AG04450 (cell line): Measurements from ENCODE around the gene ZBTB37. TPM values are rescaled to one million over a fixed set of nuclear protein-coding genes. Genes with fewer than 3 reads are reported as not detected.

Experiments used
- CTCF ChIA-PET: fragments of 300-600, 350-600 bp; formaldehyde crosslinking; extraction: SDS; loops from one replicate; lab custom pipeline; 2022; ENCODE audit warnings: antibody characterized with exemption, inconsistent platforms; lab: Charles Lee
- POLR2A ChIA-PET: fragments of 350-600 bp; formaldehyde crosslinking; extraction: SDS; loops from one replicate; lab custom pipeline; 2021; ENCODE audit warnings: antibody characterized with exemption, inconsistent platforms; lab: Yijun Ruan, JAX
- DNase-seq: peaks from one replicate; pipeline ENCODE4 v3.0.0-alpha.2; 2011; ENCODE audit warnings: low read depth, low spot score
- H3K27ac ChIP-seq: one replicate; pipeline ENCODE4 v1.5.1; 2012; ENCODE audit warnings: low read depth, low read length, control low read depth
- H3K27me3 ChIP-seq: one replicate; pipeline ENCODE4 v1.6.0; 2012; ENCODE audit warnings: low read length; ENCODE audit not compliant: control insufficient read depth, insufficient read depth
- H3K4me3 ChIP-seq: 2 replicates; pipeline ENCODE4 v1.5.1; 2011; ENCODE audit warnings: mild to moderate bottlenecking, low read depth, low read length, control low read depth
- H3K9me3 ChIP-seq: 2 replicates; pipeline ENCODE4 v1.5.1; 2012; ENCODE audit warnings: low read length; ENCODE audit not compliant: control insufficient read depth, insufficient read depth
- CTCF ChIP-seq: IDR thresholded peaks from 2 replicates; pipeline ENCODE4 v1.5.1; 2011; ENCODE audit warnings: low read depth, low read length, control low read depth, inconsistent platforms
- polyA plus RNA-seq: library from polyadenylated mRNA; depleted of rRNA; stranded (reverse); fragments of >200 nt; gene quantifications from 2 replicates; pipeline ENCODE4 v1.2.3, GENCODE V29; 2011

Gene ZBTB37
- polyA plus RNA-seq, 1 experiment, result 2.8 TPM

DNA sequence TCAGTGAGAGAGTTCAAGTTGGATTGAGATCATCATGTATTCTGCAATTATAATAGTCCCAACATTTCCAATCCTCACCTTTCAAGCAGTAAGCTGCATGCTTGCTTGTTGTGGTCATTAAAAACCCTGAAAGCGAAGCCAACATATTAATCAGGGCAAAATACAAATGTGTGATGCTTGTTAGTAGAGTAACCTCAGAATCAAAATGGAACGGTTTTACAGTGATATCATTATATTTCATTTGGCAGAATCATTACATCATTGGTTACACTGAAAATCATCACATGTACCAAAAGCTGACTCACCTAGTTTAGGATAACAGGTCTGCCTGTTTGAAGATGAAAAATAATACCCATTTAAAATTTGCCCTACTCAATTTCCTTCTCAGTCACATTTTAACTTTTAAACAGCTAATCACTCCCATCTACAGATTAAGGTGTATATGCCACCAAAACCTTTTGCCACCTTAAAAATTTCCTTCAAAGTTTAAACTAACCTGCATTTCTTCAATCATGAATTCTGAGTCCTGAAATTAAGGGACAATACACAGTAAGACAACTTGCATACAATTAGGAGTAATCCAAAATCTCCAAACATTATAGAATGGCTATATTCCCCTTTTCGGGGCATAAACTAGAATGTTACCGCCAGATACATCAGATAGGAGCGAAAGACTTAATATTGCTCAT, 3.9 kb upstream of the ZBTB37 start:
- Histone ChIP-seq H3K27ac (no peak overlapping the region), H3K4me3 (peak overlapping the region; percentile 95), H3K9me3 (no peaks in the 10 kb centered on the region), H3K27me3 (no peaks in the 10 kb centered on the region)
- no peak for DNase-seq
- TF ChIP-seq CTCF, result no peak
- CTCF ChIA-PET, result no interaction called here
- POLR2A ChIA-PET, result interaction anchor here (0.7 to 2.1 kb wide), 2 partner anchors 12 to 1003 kb away, joined by 6 to 8 read pairs; no protein-coding TSS in a partner anchor

DNA sequence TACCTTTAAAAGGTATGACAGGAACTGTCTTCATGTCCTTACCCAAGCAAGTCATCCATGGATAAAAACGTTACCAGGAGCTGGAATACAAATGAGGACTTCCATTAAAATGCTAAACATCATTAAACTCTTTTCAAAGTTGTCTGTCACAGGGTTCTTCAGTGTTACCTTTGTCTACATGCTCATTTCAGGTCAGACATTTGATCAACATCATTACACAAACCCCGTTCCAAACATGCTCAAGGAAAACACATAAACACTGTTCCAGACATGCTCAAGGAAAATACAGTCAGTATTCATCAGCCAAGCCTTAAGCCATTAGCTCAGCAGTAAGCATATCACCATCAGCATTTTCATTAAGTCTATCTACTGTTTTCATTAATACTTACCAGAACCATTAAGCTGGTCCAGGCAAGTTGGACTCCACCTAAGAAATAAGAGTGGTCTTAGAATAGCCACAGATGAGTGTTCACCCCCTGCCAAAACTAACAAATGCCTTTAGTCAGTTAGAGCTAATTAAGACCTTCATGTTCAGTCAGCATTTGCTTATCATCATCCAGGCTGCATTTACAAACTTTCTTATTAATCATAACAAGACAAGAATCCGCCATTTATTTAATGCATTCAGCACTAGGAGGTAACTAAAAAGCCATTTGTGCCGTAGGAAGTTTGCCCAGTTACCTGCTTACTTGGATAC, 2.6 kb upstream of the ZBTB37 start:
- POLR2A ChIA-PET, result interaction anchor here (0.5 to 1.3 kb wide), 7 partner anchors 8 to 436 kb away, joined by 3 to 7 read pairs (median 4); partner anchors contain the start of gene DARS2
- no peak for DNase-seq
- CTCF ChIA-PET, result interaction anchor here (1.1 kb wide), 1 partner anchor 434 kb away, joined by 3 read pairs; no protein-coding TSS in a partner anchor
- Histone ChIP-seq H3K9me3 (no peaks in the 10 kb centered on the region), H3K4me3 (peak overlapping the region; percentile 95), H3K27ac (no peak overlapping the region), H3K27me3 (no peaks in the 10 kb centered on the region)
- no peak for TF ChIP-seq CTCF

DNA sequence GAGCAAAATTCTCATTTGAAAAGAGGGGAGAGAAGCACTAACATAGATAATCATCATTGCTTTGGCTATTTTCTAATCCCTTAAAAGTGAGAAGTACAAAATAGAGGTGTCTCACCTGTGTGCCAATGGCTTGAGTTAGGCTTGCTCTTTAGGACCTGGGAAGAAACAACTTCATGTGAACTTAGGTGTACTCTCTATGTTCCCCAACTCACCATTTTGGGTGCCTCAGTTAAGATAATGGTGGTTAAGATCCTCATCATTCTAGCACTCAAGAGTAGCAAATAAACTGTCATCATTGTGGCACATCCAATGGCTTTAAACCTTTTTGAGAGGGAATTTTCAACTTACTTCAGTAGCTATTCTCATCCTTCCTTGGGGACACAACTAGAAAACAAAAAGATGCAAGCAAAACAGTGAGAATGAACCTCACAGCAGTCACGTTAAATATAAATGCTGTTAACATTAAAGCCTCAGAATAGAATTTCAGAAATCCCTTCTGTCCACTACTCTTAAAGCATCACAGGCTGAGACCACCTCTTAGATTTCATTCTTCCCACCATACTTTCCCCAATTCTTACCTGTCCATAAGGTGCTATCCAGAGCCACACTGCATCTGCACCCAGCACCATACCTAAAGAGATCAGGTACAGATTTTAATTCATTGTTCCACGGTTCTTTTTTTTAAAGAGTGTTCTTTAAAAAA, 1.6 kb upstream of the ZBTB37 start:
- POLR2A ChIA-PET, result interaction anchor here (0.5 to 2.0 kb wide), 5 partner anchors 9 to 58 kb away, joined by 3 to 32 read pairs (median 6); partner anchors contain the start of gene DARS2
- H3K27me3 ChIP-seq, result no peaks in the 10 kb centered on the region
- DNase-seq, result no peak
- H3K27ac ChIP-seq, result peak overlapping the region; percentile 79
- CTCF ChIA-PET, result no interaction called here
- no peak for TF ChIP-seq CTCF
- H3K4me3 ChIP-seq, result peak overlapping the region; percentile 95
- no peaks in the 10 kb centered on the region for H3K9me3 ChIP-seq

GRCh38 chr1:173867141-173867752, 933 bp upstream of the ZBTB37 start:
- no peaks in the 10 kb centered on the region for H3K27me3 ChIP-seq
- no peaks in the 10 kb centered on the region for H3K9me3 ChIP-seq
- ChIA-PET CTCF (no interaction called here), POLR2A (interaction anchor here (0.5 to 2.8 kb wide), 11 partner anchors 10 to 1132 kb away, joined by 3 to 32 read pairs (median 6); partner anchors contain the start of genes CACYBP, CENPL, PRDX6 and RC3H1)
- DNase-seq, result no peak
- peak overlapping the region; percentile 79 for H3K27ac ChIP-seq
- TF ChIP-seq CTCF, result no peak
- H3K4me3 ChIP-seq, result peak overlapping the region; percentile 95
